ENCODE results near the gene GSTM5. TPM values are rescaled to one million over a fixed set of nuclear protein-coding genes. Genes with fewer than 3 reads are reported as not detected.
A peak's percentile ranks its signal among the peaks of the same experiment; 100 is the strongest.

The GSTM5 gene
- total RNA-seq, 1 donor from 2014 or later = not detected

DNA sequence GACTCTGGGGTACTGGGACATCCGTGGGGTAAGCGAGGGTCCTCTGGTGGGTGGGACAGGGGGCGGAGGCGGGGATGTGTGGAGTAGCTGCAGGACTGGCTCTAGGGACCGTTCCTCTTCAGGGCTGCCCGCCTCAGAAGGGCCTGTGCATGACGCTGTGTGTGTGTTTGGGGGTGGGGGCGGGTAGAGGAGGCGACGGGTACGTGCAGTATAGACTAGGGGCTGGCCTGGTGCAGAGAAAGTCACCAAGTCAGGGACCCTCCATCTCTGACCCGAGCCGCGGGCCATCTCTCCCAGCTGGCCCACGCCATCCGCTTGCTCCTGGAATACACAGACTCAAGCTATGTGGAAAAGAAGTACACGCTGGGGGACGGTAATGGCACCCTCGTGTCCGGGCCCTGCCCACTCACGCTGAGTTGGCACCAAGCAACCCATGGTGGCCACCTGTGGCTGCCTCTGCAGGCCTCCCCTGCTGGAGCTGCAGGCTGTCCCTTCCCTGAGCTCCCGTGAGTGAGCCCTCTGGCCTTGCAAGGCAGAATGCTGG, 342 bp downstream of the GSTM5 start:
- no peaks in the 10 kb centered on the region for H3K36me3 ChIP-seq (ENCODE audit: insufficient read depth, low read length)
- no peaks in the 10 kb centered on the region for H3K9me3 ChIP-seq (ENCODE audit: insufficient read depth, low read depth, low read length)
- H3K27me3 Mint-ChIP-seq (ENCODE audit: low read depth, unreplicated experiment) = peaks cover 42% of the 10 kb centered on the region
- TF ChIP-seq EZH2 (IDR thresholded peaks at IDR 0.05; ENCODE audit: insufficient read depth, low read length) = no peak
- TF ChIP-seq, protein P1, sequence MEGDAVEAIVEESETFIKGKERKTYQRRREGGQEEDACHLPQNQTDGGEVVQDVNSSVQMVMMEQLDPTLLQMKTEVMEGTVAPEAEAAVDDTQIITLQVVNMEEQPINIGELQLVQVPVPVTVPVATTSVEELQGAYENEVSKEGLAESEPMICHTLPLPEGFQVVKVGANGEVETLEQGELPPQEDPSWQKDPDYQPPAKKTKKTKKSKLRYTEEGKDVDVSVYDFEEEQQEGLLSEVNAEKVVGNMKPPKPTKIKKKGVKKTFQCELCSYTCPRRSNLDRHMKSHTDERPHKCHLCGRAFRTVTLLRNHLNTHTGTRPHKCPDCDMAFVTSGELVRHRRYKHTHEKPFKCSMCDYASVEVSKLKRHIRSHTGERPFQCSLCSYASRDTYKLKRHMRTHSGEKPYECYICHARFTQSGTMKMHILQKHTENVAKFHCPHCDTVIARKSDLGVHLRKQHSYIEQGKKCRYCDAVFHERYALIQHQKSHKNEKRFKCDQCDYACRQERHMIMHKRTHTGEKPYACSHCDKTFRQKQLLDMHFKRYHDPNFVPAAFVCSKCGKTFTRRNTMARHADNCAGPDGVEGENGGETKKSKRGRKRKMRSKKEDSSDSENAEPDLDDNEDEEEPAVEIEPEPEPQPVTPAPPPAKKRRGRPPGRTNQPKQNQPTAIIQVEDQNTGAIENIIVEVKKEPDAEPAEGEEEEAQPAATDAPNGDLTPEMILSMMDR (IDR thresholded peaks at IDR 0.05; ENCODE audit: insufficient read depth, low read depth, low read length) = no peak
- no peak overlapping the region for H3K27ac ChIP-seq (ENCODE audit: low read depth, low read length)
- FAIRE-seq (no peak), DNase-seq (ENCODE audit: low read depth) (no peak)
- H3K4me3 ChIP-seq (ENCODE audit: insufficient read depth, low read depth, low read length) = no peak overlapping the region
- no peaks in the 10 kb centered on the region for H3K4me1 Mint-ChIP-seq (ENCODE audit: low read depth, unreplicated experiment)
- peak overlapping the region; percentile 69 for H2AFZ ChIP-seq (ENCODE audit: low read depth, low read length)
- H3K27me3 ChIP-seq (ENCODE audit: insufficient read depth, low read length) = no peaks in the 10 kb centered on the region
- no peaks in the 10 kb centered on the region for H4K20me1 ChIP-seq (ENCODE audit: insufficient read depth, low read length)
- H3K9me3 Mint-ChIP-seq (ENCODE audit: unreplicated experiment) = peaks cover 13% of the 10 kb centered on the region
- H3K4me2 ChIP-seq (ENCODE audit: low read length) = peak overlapping the region; percentile 72
- no peak overlapping the region for H3K4me3 Mint-ChIP-seq (ENCODE audit: unreplicated experiment)
- no peaks in the 10 kb centered on the region for H3K36me3 Mint-ChIP-seq (ENCODE audit: low read depth, unreplicated experiment)
- no peak overlapping the region for H3K27ac Mint-ChIP-seq (ENCODE audit: unreplicated experiment)
- peaks cover 2% of the 10 kb centered on the region for H3K4me1 ChIP-seq (ENCODE audit: insufficient read depth, low read length)
- H3K79me2 ChIP-seq (ENCODE audit: insufficient read depth, low read length) = no peaks in the 10 kb centered on the region
- H3K9ac ChIP-seq (ENCODE audit: low read length) = no peak overlapping the region

DNA sequence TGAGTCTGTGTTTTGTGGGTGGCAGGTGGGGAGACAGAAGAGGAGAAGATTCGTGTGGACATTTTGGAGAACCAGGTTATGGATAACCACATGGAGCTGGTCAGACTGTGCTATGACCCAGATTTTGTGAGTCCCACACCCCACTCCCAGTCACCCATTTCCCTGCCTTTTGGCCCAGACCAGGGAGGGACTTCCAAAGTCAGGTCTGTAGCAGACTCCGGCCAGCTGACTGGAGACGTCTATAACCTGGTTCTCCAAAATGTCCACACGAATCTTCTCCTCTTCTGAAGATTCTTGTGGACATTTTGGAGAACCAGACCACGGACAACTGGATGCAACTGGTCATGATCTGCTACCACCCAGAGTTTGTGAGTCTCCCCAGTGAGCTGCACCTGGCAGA, 1.6 kb downstream of the GSTM5 start:
- no peak overlapping the region for H3K9ac ChIP-seq (ENCODE audit: low read length)
- H3K27me3 ChIP-seq (ENCODE audit: insufficient read depth, low read length) = no peaks in the 10 kb centered on the region
- H3K27ac ChIP-seq (ENCODE audit: low read depth, low read length) = no peak overlapping the region
- no peak for DNase-seq (ENCODE audit: low read depth)
- H3K4me3 ChIP-seq (ENCODE audit: insufficient read depth, low read depth, low read length) = no peak overlapping the region
- Mint-ChIP-seq H3K36me3 (ENCODE audit: low read depth, unreplicated experiment) (no peaks in the 10 kb centered on the region), H3K4me3 (ENCODE audit: unreplicated experiment) (no peak overlapping the region), H3K27me3 (ENCODE audit: low read depth, unreplicated experiment) (peaks cover 43% of the 10 kb centered on the region), H3K27ac (ENCODE audit: unreplicated experiment) (no peak overlapping the region), H3K4me1 (ENCODE audit: low read depth, unreplicated experiment) (no peaks in the 10 kb centered on the region), H3K9me3 (ENCODE audit: unreplicated experiment) (peaks cover 7% of the 10 kb centered on the region)
- H2AFZ ChIP-seq (ENCODE audit: low read depth, low read length) = no peak overlapping the region
- H3K4me1 ChIP-seq (ENCODE audit: insufficient read depth, low read length) = peaks cover 2% of the 10 kb centered on the region
- H3K9me3 ChIP-seq (ENCODE audit: insufficient read depth, low read depth, low read length) = no peaks in the 10 kb centered on the region
- no peak for FAIRE-seq
- H4K20me1 ChIP-seq (ENCODE audit: insufficient read depth, low read length) = no peaks in the 10 kb centered on the region
- TF ChIP-seq, protein P1 (IDR thresholded peaks at IDR 0.05; ENCODE audit: insufficient read depth, low read depth, low read length) = no peak
- TF ChIP-seq EZH2 (IDR thresholded peaks at IDR 0.05; ENCODE audit: insufficient read depth, low read length) = no peak
- no peaks in the 10 kb centered on the region for H3K79me2 ChIP-seq (ENCODE audit: insufficient read depth, low read length)
- no peaks in the 10 kb centered on the region for H3K36me3 ChIP-seq (ENCODE audit: insufficient read depth, low read length)
- no peak overlapping the region for H3K4me2 ChIP-seq (ENCODE audit: low read length)

DNA sequence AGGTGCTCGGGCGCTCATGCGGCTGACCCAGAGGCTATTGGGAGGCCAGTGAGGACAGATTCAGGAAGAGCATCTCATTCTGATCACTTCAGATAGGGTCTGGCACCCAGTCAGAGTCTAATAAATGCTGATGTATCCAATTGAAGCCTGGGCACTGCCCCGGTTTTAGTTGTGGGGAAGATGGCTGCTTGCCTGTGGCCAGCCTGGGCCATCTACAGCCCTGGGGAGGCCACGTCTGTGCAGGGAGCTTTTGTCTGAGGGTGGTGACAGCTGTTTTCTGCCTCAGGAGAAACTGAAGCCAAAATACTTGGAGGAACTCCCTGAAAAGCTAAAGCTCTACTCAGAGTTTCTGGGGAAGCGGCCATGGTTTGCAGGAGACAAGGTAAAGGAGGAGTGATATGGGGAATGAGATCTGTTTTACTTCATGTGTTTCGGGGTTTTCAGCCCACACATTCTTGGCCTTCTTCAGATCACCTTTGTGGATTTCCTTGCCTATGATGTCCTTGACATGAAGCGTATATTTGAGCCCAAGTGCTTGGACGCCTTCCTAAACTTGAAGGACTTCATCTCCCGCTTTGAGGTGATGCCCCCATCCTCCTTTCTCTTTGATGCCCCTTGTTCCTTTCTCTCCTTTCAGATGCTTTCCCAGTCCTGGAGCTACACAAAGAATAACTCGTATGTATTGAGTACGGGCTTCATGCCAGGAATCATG, 2.8 kb downstream of the GSTM5 start:
- no peak for FAIRE-seq
- H3K4me1 Mint-ChIP-seq (ENCODE audit: low read depth, unreplicated experiment) = peaks cover 4% of the 10 kb centered on the region
- no peak overlapping the region for H3K9ac ChIP-seq (ENCODE audit: low read length)
- H3K27me3 ChIP-seq (ENCODE audit: insufficient read depth, low read length) = no peaks in the 10 kb centered on the region
- peaks cover 43% of the 10 kb centered on the region for H3K27me3 Mint-ChIP-seq (ENCODE audit: low read depth, unreplicated experiment)
- peaks cover 2% of the 10 kb centered on the region for H3K9me3 Mint-ChIP-seq (ENCODE audit: unreplicated experiment)
- no peaks in the 10 kb centered on the region for H3K36me3 ChIP-seq (ENCODE audit: insufficient read depth, low read length)
- TF ChIP-seq EZH2 (IDR thresholded peaks at IDR 0.05; ENCODE audit: insufficient read depth, low read length) = no peak
- TF ChIP-seq, protein P1 (IDR thresholded peaks at IDR 0.05; ENCODE audit: insufficient read depth, low read depth, low read length) = no peak
- no peak overlapping the region for H3K4me3 Mint-ChIP-seq (ENCODE audit: unreplicated experiment)
- H3K36me3 Mint-ChIP-seq (ENCODE audit: low read depth, unreplicated experiment) = no peaks in the 10 kb centered on the region
- no peak overlapping the region for H3K4me3 ChIP-seq (ENCODE audit: insufficient read depth, low read depth, low read length)
- H3K4me1 ChIP-seq (ENCODE audit: insufficient read depth, low read length) = peaks cover 8% of the 10 kb centered on the region
- DNase-seq (ENCODE audit: low read depth) = no peak
- H3K79me2 ChIP-seq (ENCODE audit: insufficient read depth, low read length) = no peaks in the 10 kb centered on the region
- H3K9me3 ChIP-seq (ENCODE audit: insufficient read depth, low read depth, low read length) = no peaks in the 10 kb centered on the region
- H3K27ac ChIP-seq (ENCODE audit: low read depth, low read length) = no peak overlapping the region
- no peak overlapping the region for H3K27ac Mint-ChIP-seq (ENCODE audit: unreplicated experiment)
- no peak overlapping the region for H3K4me2 ChIP-seq (ENCODE audit: low read length)
- H4K20me1 ChIP-seq (ENCODE audit: insufficient read depth, low read length) = no peaks in the 10 kb centered on the region
- no peak overlapping the region for H2AFZ ChIP-seq (ENCODE audit: low read depth, low read length)
